Ovary (tissue), 9 donors: Measurements from ENCODE around the gene ODF2L. TPM values are rescaled to one million over a fixed set of nuclear protein-coding genes. Genes with fewer than 3 reads are reported as not detected.

Experiments used
- DNase-seq, 5 donors: peaks; one replicate each; pipeline ENCODE4 v3.0.0-alpha.2; 2019 to 2020
- H3K27ac ChIP-seq, 2 donors: fragments of 200-600 bp; one replicate each; pipeline versions ENCODE4 v1.5.1 to v1.8.0; 2019 to 2022
- H3K27me3 ChIP-seq: fragments of 200-600 bp; one replicate; pipeline ENCODE4 v1.8.0; 2022
- H3K36me3 ChIP-seq: fragments of 200-600 bp; sonication (generic); one replicate; pipeline ENCODE4 v1.5.1; 2019
- H3K4me1 ChIP-seq: one replicate; pipeline ENCODE4 v1.8.1; 2013; ENCODE audit warnings: mild to moderate bottlenecking, moderate library complexity; ENCODE audit not compliant: insufficient read depth
- H3K4me3 ChIP-seq: fragments of 200-600 bp; sonication (generic); one replicate; pipeline ENCODE4 v1.5.1; 2017
- H3K9me3 ChIP-seq, 2 donors: fragments of 200-600 bp in 1 of 2; sonication (generic) in 1 of 2; one replicate each; pipeline versions ENCODE4 v1.5.1 to v1.8.1; 2013 to 2019; ENCODE audit warnings: mild to moderate bottlenecking in 1 of 2, moderate library complexity in 1 of 2
- CTCF ChIP-seq, 3 donors: fragments of 450-650 bp in 2 of 3; fragments of 200-600 bp in 1 of 3; IDR thresholded peaks; one replicate each; pipeline versions ENCODE4 v1.5.1 to v1.8.0; 2016 to 2022; ENCODE audit warnings: antibody characterized with exemption in 3 of 3, mild to moderate bottlenecking in 1 of 3
- EP300 ChIP-seq: sonication (generic); formaldehyde crosslinking; IDR thresholded peaks from one replicate; pipeline ENCODE4 v1.6.1; 2017; ENCODE audit warnings: antibody characterized with exemption
- POLR2A ChIP-seq: fragments of 450-650 bp; IDR thresholded peaks from one replicate; pipeline ENCODE4 v1.6.1; 2017; ENCODE audit warnings: antibody characterized with exemption, mild to moderate bottlenecking, moderate library complexity
- whole genome bisulfite sequencing, 3 donors: extraction: QIAGEN DNeasy Blood & Tissue Kit in 1 of 3; methylation state at CpG; one replicate each; pipeline versions ENCODE4 v1.1.5 to v1.1.7; 2013 to 2017; 5-methylcytosine and 5-hydroxymethylcytosine counted together
- intact Hi-C, 4 donors: fragments of 100-400 bp; cut with DNase I; formaldehyde crosslinking; loops; one replicate each; pipeline versions ENCODE4 v1.11.0 to v1.15.1; 2022 to 2023
- polyA plus RNA-seq, 2 donors: library from polyadenylated mRNA; stranded (reverse); fragments of 200-250 nt in 1 of 2; fragments of 350-450 nt in 1 of 2; fragmentation: Illumina TruSeq in 1 of 2; extraction: RNeasy Lipid Tissue Mini Kit (QIAGEN cat#74804) in 1 of 2; gene quantifications; one replicate each; pipeline ENCODE4 v1.2.3, GENCODE V29; 2013 to 2014
- total RNA-seq, 7 donors: library from RNA; depleted of rRNA in 2 of 7; stranded (reverse); fragments of >200 nt in 2 of 7; fragmentation: NEBNext Ultra II Directional in 3 of 7; extraction: Animal tissue kit (Norgen Biotek cat#: 25700) in 3 of 7; gene quantifications; one replicate each; pipeline versions ENCODE4 v1.1.0 to v1.2.4, GENCODE V29; 2016 to 2023
- donor health status: DM: no; HTN: no; CAD: no; lungs with moderate emphysema.
- donor health status: DM: no; HTN: no; CAD: no.
- donor health status: Bipolar disorder and iron deficiency.
- donor health status: DM: yes; HTN: yes; CAD: no.
- donor health status: DM: no; HTN: no; CAD: no.
- donor health status: DM: yes; HTN: yes; CAD: no.

The ODF2L gene
- total and polyA plus RNA-seq, 9 donors = 13.5 to 46.6 (median 31.3) TPM

- DNase-seq = no peak
- Histone ChIP-seq H3K36me3 (no peaks in the 10 kb centered on the region), H3K4me3 (no peak overlapping the region), H3K27ac (no peak overlapping the region), H3K27me3 (no peaks in the 10 kb centered on the region), H3K9me3 (no peaks in the 10 kb centered on the region), H3K4me1 (no peaks in the 10 kb centered on the region)
- 80 to 86% (median 81%) methylated on average over 4 of the region's 4 CpGs for WGBS, 3 donors
- TF ChIP-seq POLR2A = no peak
- intact Hi-C loops = no loop called here
Measured at GRCh38 chr1:86324130-86324822, 71.8 kb downstream of the ODF2L start.

GRCh38 chr1:86322241-86322640 is 73.9 kb downstream of the ODF2L start:
- H3K4me1 ChIP-seq = no peaks in the 10 kb centered on the region
- H3K27ac ChIP-seq = no peak overlapping the region
- no peak overlapping the region for H3K4me3 ChIP-seq
- H3K36me3 ChIP-seq = no peaks in the 10 kb centered on the region
- TF ChIP-seq EP300 = no peak
- H3K9me3 ChIP-seq = no peaks in the 10 kb centered on the region
- H3K27me3 ChIP-seq = no peaks in the 10 kb centered on the region
- intact Hi-C loops = no loop called here
- DNase-seq = no peak
- 80 to 83% (median 82%) methylated on average over 3 of the region's 3 CpGs for WGBS, 3 donors

GRCh38 chr1:86318436-86318835 is 77.7 kb downstream of the ODF2L start:
- H3K27ac ChIP-seq = no peak overlapping the region
- H3K36me3 ChIP-seq = no peaks in the 10 kb centered on the region
- DNase-seq = no peak
- H3K27me3 ChIP-seq = no peaks in the 10 kb centered on the region
- TF ChIP-seq POLR2A = no peak
- no peak for TF ChIP-seq CTCF (IDR thresholded peaks at IDR 0.05)
- no peak for TF ChIP-seq EP300
- WGBS, 3 donors = 65 to 69% (median 68%) methylated on average over 3 of the region's 3 CpGs
- intact Hi-C loops = no loop called here
- no peaks in the 10 kb centered on the region for H3K4me1 ChIP-seq
- no peak overlapping the region for H3K4me3 ChIP-seq
- no peaks in the 10 kb centered on the region for H3K9me3 ChIP-seq

GRCh38 chr1:86317926-86318325 is 78.2 kb downstream of the ODF2L start:
- Histone ChIP-seq H3K27ac (no peak overlapping the region), H3K9me3 (no peaks in the 10 kb centered on the region), H3K36me3 (no peaks in the 10 kb centered on the region), H3K4me1 (no peaks in the 10 kb centered on the region), H3K4me3 (no peak overlapping the region), H3K27me3 (no peaks in the 10 kb centered on the region)
- TF ChIP-seq CTCF (IDR thresholded peaks at IDR 0.05) = no peak
- no peak for TF ChIP-seq EP300
- no peak for TF ChIP-seq POLR2A
- intact Hi-C loops = no loop called here
- no peak for DNase-seq

- no peak for DNase-seq
- Histone ChIP-seq H3K4me3 (no peak overlapping the region), H3K36me3 (no peaks in the 10 kb centered on the region), H3K27ac (no peak overlapping the region), H3K9me3 (no peaks in the 10 kb centered on the region), H3K4me1 (no peaks in the 10 kb centered on the region), H3K27me3 (no peaks in the 10 kb centered on the region)
- intact Hi-C loops = no loop called here
- WGBS, 3 donors = 93 to 96% (median 94%) methylated on average over 3 of the region's 3 CpGs
- TF ChIP-seq POLR2A = no peak
- TF ChIP-seq CTCF (IDR thresholded peaks at IDR 0.05) = no peak
- TF ChIP-seq EP300 = no peak
Measured at GRCh38 chr1:86305731-86306130, 90.4 kb downstream of the ODF2L start.
